Testis (tissue), 3 donors: Measurements from ENCODE around the gene NUBPL. TPM values are rescaled to one million over a fixed set of nuclear protein-coding genes. Genes with fewer than 3 reads are reported as not detected.

Experiments used
- DNase-seq: peaks from one replicate; pipeline ENCODE4 v3.0.0-alpha.2; 2019
- H3K27ac ChIP-seq, 2 donors: fragments of 200-600 bp; sonication (generic); one replicate each; pipeline ENCODE4 v1.5.1; 2019
- H3K27me3 ChIP-seq: fragments of 200-600 bp; sonication (generic); one replicate; pipeline ENCODE4 v1.5.1; 2019
- H3K36me3 ChIP-seq: fragments of 200-600 bp; sonication (generic); one replicate; pipeline ENCODE4 v1.5.1; 2017; ENCODE audit warnings: low read depth; ENCODE audit errors: missing control alignments
- H3K4me1 ChIP-seq: fragments of 200-600 bp; sonication (generic); one replicate; pipeline ENCODE4 v1.5.1; 2019
- H3K4me3 ChIP-seq, 2 donors: fragments of 200-600 bp; sonication (generic); one replicate each; pipeline ENCODE4 v1.5.1; 2017 to 2019
- H3K9me3 ChIP-seq: fragments of 200-600 bp; sonication (generic); one replicate; pipeline ENCODE4 v1.5.1; 2017
- POLR2A ChIP-seq: fragments of 450-650 bp; IDR thresholded peaks from one replicate; pipeline ENCODE4 v1.6.1; 2017; ENCODE audit warnings: antibody characterized with exemption, mild to moderate bottlenecking, moderate library complexity
- WGBS, 2 donors: methylation state at CpG; one replicate each; pipeline ENCODE4 v1.1.5; 2018; 5-methylcytosine and 5-hydroxymethylcytosine counted together
- intact Hi-C: fragments of 100-400 bp; cut with DNase I; formaldehyde crosslinking; loops from one replicate; pipeline ENCODE4 v1.15.1; 2023; ENCODE audit warnings: low total_unique reads
- polyA plus RNA-seq: library from polyadenylated mRNA; stranded (reverse); fragments of 350-450 nt; fragmentation: Illumina TruSeq; extraction: RNeasy Lipid Tissue Mini Kit (QIAGEN cat#74804); gene quantifications from one replicate; pipeline ENCODE4 v1.2.3, GENCODE V29; 2014; ENCODE audit warnings: low read depth, low replicate concordance; ENCODE audit not compliant: insufficient read depth
- total RNA-seq, 2 donors: library from RNA; depleted of rRNA; stranded (reverse); fragments of >200 nt; gene quantifications; one replicate each; pipeline ENCODE4 v1.2.3, GENCODE V29; 2016
- TF ChIP-seq, protein P1 (sequence below), 3 experiments: fragments of 450-650 bp in 2 of 3; fragments of 200-600 bp in 1 of 3; sonication (generic) in 1 of 3; IDR thresholded peaks; one replicate each; pipeline ENCODE4 v1.5.1; 2016 to 2019; ENCODE audit warnings: antibody characterized with exemption in 3 of 3, mild to moderate bottlenecking in 2 of 3, moderate library complexity in 1 of 3

Gene NUBPL
- total and polyA plus RNA-seq, 3 donors from 2014 or later = 7.8 to 25.0 (median 19.8) TPM

DNA sequence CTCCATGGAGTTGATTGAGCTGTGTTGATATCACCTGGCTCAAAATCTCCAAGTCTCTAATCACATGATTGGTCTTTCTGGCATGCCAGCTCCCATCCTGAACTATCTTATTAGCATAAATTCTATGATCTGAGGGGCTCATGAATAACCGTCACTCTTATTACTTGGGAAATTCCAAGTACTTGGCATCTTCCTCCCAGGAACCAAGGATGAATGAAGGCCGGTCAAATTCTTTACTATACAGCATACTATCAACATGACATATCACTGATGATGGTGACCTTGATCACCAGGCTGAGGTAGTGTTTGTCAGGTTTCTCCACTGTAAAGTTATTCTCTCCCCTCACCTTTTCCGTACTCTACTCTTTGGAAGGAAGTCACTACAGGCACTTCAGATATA, 16.4 kb upstream of the NUBPL start:
- H3K27ac ChIP-seq = no peak overlapping the region
- intact Hi-C loops = no loop called here
- H3K9me3 ChIP-seq = no peaks in the 10 kb centered on the region
- no peaks in the 10 kb centered on the region for H3K36me3 ChIP-seq
- WGBS, 2 donors = 81 to 87% methylated on average over 3 of the region's 3 CpGs
- no peak overlapping the region for H3K4me3 ChIP-seq
- TF ChIP-seq, protein P1, sequence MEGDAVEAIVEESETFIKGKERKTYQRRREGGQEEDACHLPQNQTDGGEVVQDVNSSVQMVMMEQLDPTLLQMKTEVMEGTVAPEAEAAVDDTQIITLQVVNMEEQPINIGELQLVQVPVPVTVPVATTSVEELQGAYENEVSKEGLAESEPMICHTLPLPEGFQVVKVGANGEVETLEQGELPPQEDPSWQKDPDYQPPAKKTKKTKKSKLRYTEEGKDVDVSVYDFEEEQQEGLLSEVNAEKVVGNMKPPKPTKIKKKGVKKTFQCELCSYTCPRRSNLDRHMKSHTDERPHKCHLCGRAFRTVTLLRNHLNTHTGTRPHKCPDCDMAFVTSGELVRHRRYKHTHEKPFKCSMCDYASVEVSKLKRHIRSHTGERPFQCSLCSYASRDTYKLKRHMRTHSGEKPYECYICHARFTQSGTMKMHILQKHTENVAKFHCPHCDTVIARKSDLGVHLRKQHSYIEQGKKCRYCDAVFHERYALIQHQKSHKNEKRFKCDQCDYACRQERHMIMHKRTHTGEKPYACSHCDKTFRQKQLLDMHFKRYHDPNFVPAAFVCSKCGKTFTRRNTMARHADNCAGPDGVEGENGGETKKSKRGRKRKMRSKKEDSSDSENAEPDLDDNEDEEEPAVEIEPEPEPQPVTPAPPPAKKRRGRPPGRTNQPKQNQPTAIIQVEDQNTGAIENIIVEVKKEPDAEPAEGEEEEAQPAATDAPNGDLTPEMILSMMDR (IDR thresholded peaks at IDR 0.05) = no peak
- TF ChIP-seq POLR2A = no peak
- H3K4me1 ChIP-seq = no peaks in the 10 kb centered on the region
- no peaks in the 10 kb centered on the region for H3K27me3 ChIP-seq
- DNase-seq = no peak

DNA sequence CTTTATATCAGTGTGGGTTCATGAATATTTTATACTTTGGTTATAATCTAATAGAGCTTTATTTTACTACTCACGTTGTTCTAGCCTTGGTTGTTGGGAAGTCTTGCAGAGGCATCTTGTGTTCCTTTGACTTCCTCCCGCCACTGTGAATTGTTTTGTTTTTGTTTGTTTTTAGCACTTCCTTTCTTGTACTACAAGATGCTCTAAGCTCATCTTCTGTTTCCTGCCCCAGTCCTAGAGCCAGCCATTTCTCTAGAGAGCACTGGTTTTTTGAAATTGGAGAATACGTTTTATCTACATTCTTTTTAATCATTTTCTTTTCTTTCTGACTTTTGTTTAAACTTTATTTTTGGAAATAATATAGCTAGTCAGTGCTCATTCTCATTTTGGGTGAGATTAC, 15.9 kb upstream of the NUBPL start:
- Histone ChIP-seq H3K4me3 (no peak overlapping the region), H3K27me3 (no peaks in the 10 kb centered on the region), H3K4me1 (no peaks in the 10 kb centered on the region), H3K9me3 (no peaks in the 10 kb centered on the region), H3K27ac (no peak overlapping the region), H3K36me3 (no peaks in the 10 kb centered on the region)
- no peak for TF ChIP-seq POLR2A
- TF ChIP-seq, protein P1 (IDR thresholded peaks at IDR 0.05) = no peak
- intact Hi-C loops = no loop called here
- DNase-seq = no peak
- WGBS, 2 donors = 38 to 45% methylated on average over 3 of the region's 3 CpGs

DNA sequence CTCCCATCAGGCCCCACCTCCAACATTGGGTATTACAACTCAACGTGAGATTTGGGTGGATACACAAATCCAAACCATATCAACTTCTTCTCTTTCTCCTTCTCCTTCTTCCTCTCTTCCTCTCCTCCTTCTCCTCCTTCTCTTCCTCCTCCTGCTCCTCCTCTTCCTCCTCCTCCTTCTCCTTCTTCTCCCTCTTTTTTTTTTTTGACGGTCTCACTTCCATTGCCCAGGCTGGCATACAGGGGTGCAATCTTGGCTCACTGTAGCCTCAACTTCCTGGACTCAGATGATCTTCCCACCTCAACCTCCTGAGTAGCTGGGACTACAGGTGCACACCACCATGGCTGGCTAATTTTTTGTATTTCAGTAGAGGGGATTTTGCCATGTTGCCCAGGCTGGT, 11.4 kb upstream of the NUBPL start:
- intact Hi-C loops = no loop called here
- DNase-seq = no peak
- Histone ChIP-seq H3K36me3 (no peaks in the 10 kb centered on the region), H3K27ac (no peak overlapping the region), H3K4me1 (no peaks in the 10 kb centered on the region), H3K27me3 (no peaks in the 10 kb centered on the region), H3K9me3 (no peaks in the 10 kb centered on the region), H3K4me3 (no peak overlapping the region)
- 89 to 91% methylated on average over 2 of the region's 2 CpGs for WGBS, 2 donors
- no peak for TF ChIP-seq POLR2A
- TF ChIP-seq, protein P1 (IDR thresholded peaks at IDR 0.05) = no peak

DNA sequence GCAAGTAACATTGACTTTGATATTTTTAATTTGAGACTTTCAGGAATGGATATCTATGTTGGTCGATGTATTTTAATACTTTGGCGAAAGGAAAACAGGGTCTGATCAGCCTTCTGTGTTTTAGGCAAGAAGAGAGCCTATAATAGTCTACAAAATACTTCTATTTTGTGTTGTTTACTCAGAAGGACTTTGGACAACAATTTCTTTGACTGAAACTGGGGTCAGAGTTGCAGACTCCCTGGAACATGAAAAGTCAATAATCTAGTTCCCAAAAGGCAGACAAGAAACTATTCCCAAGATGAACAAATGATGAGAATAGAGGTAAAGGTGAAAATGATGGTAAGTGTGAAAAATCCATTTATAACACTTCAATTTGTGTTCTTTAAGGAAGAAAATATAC, 10.6 kb upstream of the NUBPL start:
- H3K36me3 ChIP-seq = no peaks in the 10 kb centered on the region
- 84 to 89% methylated on average over 2 of the region's 2 CpGs for WGBS, 2 donors
- TF ChIP-seq POLR2A = no peak
- TF ChIP-seq, protein P1 (IDR thresholded peaks at IDR 0.05) = no peak
- H3K27me3 ChIP-seq = no peaks in the 10 kb centered on the region
- intact Hi-C loops = no loop called here
- H3K9me3 ChIP-seq = no peaks in the 10 kb centered on the region
- H3K4me1 ChIP-seq = no peaks in the 10 kb centered on the region
- H3K4me3 ChIP-seq = no peak overlapping the region
- no peak for DNase-seq
- H3K27ac ChIP-seq = no peak overlapping the region

DNA sequence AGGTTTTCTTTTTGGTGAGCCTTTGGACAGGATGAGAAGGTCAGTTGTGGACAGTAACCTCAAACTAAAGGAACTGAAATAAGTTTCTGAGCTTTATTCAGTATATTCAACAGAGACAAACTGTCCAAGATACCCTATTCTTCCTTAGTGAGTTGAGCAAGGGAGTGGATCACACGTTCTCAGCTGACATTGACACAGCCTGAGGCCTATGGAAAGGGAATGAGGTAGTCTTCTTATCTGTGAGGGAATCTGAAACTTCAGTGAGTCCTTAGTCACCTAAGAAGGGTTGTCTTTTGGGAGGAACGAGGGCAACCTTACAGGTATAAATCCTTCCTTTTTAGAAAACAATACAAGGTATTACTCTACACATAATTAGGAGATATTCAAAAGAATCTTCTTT, 5.0 kb upstream of the NUBPL start:
- Histone ChIP-seq H3K4me1 (no peaks in the 10 kb centered on the region), H3K4me3 (no peak overlapping the region), H3K27me3 (no peaks in the 10 kb centered on the region), H3K9me3 (no peaks in the 10 kb centered on the region), H3K27ac (no peak overlapping the region), H3K36me3 (no peaks in the 10 kb centered on the region)
- intact Hi-C loops = no loop called here
- 72 to 80% methylated on average over 2 of the region's 2 CpGs for WGBS, 2 donors
- TF ChIP-seq, protein P1 (IDR thresholded peaks at IDR 0.05) = no peak
- TF ChIP-seq POLR2A = no peak
- no peak for DNase-seq
